COLO829 (cell line): ENCODE data around the gene FOXF2.

Source experiments
- DNase-seq: peaks from one replicate; pipeline ENCODE4 v3.0.0; 2012; ENCODE audit warnings: low spot score

FOXF2 gene

DNA sequence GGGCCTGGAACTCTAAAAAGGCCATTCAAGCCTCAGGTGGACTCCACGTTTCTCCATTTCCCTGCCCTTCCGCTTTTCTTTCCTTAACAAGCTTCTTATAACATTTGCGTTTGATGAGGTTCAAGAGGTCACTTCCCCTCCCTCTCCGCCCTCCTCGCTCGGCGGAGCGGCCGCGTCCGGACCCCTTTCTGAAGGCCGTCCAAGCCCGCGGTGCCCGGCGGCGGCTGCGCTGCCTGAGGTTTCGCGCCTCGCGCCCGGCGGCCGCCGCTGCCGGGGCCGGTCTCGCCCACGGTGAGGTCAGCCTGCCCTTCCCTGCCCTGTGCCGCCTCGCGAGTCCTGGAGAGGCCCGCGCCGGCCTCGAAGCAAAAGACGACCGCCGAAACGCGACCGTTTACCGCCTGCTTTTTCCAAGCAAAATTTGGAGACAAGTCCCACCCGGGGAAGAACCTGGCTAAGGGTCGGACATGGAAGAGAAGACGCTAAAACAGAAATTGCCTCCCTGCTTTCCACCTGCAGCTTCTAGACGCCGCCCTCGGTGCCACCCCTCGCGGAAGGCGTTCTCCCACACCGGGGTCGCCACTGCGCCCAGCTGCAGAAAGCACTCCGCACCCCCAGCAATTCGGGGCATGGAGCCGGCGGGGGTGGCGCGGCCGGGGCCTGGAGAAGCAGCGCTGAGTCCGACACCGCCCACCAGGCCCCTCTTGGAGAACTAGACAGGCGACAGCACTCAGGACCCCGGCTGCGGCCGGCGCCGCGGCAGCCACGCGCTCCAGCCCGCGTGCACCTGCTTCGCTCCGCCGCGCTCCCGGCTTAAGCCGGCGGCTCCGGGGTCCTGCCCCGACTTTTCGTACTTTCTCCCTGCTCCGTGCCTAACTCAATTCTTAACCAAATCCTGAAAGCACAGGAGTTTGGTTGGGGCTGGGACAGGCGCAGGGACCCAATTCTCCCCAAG is 11.0 kb upstream of the FOXF2 start:
- DNase-seq, result no peak

DNA sequence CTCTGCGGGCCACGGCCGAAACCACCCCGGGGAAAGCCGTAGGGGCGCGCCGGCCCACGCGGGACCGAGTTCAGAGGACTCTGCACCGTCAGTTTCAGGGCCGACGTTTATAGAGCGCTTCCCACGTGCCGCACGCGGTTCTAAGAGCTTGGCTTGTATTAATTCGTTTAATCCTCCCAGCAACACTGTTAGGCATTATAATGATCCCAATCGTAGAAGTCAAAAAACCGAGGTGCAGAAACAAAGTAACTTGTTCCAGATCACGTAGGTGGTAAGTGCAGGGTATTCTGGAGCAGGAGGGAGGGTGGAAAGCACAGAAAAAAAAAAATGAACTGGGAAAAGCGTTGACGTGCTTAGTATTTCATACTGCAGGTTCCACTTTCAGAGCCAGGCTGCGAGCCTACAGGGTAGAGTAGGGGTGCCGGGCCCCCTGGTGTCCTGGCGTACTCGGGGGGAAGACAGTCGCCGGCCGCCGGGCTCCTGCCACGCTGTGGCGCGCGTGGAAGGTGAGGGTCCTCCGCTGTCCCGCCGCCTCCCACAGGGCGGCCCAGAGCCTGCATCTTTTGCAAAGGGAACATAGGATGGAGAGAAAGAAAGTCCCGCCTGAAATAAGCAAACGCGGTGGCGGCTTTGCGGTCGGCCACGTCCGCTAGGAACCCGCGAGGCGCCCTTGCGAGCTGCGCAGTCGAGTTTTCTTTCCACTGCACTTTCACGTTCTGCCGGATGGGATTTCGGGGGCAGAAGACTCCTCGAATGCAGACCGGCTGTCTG is 10.2 kb upstream of the FOXF2 start:
- no peak for DNase-seq

DNA sequence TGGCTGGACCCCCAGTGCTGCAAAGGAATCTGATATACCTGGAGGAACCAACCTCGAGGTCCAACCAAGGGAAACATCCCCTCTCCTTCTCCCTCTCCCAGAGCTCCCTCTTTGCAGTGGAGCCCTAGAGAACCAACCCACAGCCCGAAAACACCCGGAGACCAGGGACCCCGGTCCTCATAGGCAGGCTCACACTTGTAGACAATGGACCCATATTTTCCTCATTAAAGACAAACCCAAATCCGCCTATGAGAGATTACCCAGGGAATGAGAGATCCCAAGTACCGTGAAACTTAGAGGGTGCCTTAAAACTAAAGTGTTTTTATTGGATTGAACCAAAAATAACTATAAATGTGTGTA is 9.6 kb upstream of the FOXF2 start:
- DNase-seq, result no peak

DNA sequence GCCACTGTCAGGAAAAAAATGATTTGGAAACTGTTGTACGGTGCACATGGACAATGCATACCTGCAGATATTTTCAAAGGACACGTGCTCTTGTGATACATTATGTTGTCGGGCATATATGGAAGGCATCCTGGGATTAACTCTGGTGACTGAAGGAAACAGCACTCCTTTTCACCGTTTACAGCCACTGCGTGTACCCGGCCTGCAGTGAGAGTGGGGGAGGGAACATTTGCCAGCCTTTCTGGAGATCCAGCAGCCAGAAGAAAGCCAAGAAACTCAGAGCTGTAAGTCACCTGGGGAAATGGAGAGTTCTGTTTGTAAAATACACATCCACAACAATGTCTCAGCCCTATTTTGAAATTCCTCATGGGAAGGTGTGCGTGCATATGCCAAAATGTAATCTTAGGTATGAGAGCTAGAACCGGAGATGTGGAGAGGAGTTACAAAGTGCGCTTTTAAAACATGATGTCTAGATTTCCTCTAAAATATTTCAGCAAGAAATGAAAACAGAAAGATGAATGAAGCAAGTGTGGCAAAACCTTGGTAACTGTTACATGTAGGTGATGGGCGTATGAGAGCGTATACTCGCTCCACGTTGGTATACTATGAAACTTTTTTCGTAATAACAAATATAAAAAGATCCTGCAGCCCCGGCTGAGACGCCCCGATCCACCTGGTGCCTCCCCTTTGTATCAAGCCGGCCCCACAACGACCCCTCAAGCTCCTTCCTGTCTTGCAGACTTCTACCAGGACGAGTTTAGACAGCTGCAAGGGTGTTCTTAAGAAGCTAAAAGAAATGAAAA is 8.6 kb upstream of the FOXF2 start:
- no peak for DNase-seq

DNA sequence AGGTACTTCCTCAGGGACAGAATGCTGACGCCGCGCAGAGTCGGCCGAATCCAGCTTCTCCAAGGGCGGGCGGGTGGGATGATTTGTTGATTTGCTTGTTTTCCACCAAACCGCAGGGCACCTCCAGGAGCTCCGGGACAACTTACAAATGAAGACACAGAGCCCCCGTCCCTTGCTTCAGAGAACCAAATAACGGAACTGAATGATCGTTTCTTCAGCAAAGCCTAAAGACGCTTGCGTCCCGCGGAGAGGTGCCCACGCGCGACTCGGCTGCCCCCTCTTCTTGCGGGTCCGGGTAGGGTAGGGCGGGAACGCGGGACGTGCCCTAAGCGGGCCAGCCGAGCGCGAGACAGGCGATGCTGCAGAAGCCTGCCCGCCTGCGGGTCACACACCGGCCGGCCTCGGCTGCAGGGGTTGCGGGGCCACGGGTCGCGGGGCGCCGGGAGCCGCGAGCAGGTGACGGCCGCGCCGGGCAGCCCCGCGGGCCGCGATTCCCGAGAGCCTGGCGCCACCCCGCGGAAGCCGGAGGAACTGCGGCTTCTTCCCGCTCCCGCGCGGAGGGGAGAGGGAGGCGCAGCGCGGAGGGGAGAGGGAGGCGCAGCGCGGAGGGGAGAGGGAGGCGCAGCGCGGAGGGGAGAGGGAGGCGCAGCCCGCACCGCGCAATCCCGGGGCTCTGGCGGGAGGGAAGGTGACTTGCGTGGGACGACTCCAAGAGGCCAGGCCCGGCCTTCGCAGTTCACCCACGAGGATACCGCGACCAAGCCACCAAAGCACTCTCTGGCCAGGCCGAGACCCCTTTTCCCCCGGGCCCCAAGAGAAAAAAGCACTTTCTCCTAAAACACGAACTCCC is 7.7 kb upstream of the FOXF2 start:
- DNase-seq, result peak; percentile 42

DNA sequence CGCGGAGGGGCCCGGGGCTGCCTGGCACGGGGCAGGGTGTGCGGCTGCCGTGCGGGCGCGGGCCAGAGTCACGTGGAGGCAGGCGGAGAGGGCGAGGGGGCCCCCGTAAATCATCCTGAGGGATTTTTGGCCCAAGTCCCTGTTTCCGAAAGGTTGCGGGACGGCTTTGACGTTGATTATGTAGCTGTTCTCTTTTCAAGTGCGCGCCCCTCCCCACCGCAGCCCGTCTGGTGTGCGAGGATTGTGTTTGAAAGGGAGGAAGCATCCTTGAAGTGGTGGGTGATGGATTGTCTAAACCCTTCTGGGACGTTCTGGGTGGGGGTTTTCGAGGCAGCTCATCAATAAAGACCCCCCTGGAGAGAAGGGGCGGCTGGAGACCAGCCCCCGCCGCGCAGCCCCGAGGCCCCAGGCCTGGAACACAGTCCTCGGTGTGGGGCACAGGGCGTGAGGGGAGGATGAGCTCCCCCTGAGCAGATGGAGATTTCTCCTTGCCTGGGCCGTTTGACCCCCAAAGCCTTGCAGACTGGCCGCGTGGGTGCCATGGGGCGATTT is 7.0 kb upstream of the FOXF2 start:
- DNase-seq, result no peak

DNA sequence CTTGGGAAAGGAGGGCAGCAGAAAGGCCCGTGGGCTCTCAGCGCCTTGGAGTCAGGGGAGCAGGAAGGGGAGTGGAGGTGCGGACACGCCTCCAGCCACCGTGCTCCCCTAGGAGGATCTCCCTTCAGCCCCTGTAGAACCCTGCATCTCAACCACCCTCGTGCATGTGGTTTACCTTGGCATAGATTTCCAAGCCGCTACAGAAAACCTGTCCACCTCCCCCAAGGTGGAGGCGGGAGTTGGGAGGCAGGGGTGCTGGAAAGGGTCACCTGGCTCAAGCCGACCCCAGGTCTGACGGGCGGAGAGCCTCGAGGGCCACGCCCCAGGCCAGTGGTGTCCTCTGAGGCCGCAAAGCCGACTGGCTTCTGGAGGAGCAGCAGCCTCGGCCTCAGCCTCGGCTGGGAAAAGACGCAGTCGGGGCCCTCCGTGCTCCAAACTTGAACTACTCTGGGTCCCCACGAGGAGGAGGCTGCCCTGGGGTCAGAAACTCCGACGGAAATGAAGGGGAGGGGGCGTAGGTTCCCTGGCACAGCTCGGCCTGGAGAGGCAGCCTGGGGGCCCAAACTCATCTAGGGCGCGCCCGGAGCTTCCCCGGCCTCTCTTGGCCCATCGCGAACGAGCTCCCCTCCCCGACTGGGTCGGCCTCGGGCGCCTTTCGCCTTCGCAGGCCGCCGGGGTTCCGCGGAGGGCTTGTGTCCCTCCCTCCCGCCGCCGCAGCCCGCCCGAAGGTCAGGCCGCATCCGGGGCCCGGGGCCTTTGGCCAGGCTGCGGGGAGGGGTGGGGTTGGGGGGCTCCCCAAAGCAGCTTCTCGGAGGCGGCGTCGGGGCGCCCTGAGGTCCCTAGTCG is 6.3 kb upstream of the FOXF2 start:
- DNase-seq, result no peak

DNA sequence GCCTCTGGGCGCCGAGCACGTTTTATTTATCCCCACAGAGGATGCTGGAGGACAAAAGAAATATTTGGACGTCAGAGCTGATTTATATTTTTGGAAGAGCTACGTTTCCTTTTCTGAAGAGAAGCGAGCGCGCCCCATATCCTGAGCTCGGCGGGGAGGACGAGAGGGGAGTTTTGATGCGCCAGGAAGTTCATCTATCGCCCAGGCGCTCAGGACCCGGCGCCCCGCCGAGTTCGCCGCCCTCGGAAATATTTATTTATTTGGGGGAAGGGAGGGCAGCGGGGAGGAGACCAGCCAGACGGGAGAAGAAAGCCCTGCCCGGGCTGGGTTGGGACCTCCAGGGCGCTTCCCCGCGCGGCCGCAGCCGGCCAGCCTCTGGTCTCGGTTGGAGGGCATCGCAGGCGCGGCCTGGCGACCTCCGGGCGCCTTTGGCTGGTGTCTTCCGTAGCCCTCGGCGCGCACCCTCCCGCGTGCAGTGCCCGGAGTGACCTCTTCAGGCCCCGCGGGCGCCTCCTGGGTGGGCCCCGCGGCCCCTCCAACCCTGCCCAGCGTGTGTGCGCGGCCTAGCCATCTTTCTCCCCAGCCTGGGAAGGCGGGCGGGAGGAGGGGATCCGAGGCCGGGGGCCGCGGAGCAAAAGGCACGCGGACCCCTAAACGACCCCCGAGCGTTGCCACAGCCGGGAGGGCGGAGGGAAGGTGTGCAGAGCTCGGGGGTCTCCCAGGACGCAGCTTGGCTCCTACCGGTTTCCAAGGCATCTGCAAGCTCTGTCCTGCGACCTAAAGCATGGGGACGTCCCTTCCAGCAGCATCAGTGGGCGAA is 5.4 kb upstream of the FOXF2 start:
- no peak for DNase-seq

DNA sequence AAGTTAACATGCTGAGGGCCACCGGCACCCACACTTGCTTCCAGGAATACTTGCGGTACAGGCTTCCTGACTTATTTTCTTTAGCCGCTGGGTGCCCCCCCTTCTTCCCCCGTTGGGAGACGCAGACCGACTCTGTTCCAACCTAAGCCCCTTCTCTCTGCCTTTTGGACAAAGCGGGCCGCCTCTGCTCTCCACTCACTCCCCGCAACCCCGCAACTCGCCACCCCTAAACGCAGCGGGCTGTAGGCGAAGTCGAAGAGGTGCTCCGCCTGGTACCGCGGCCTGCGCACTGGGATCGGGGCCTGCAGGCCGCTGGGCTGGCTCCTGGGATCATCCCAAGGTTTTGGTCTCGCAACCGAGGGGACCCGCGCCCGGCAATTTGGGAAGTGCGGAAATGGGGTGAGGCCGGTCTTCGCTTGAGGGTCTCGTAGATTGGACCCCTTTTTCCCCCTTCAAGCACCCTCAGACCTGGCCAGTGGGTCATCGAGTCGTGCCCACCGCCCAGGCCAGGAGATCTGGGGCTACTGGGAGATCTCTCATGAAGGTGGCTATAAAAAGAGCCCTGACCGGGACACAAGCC is 4.7 kb upstream of the FOXF2 start:
- no peak for DNase-seq

DNA sequence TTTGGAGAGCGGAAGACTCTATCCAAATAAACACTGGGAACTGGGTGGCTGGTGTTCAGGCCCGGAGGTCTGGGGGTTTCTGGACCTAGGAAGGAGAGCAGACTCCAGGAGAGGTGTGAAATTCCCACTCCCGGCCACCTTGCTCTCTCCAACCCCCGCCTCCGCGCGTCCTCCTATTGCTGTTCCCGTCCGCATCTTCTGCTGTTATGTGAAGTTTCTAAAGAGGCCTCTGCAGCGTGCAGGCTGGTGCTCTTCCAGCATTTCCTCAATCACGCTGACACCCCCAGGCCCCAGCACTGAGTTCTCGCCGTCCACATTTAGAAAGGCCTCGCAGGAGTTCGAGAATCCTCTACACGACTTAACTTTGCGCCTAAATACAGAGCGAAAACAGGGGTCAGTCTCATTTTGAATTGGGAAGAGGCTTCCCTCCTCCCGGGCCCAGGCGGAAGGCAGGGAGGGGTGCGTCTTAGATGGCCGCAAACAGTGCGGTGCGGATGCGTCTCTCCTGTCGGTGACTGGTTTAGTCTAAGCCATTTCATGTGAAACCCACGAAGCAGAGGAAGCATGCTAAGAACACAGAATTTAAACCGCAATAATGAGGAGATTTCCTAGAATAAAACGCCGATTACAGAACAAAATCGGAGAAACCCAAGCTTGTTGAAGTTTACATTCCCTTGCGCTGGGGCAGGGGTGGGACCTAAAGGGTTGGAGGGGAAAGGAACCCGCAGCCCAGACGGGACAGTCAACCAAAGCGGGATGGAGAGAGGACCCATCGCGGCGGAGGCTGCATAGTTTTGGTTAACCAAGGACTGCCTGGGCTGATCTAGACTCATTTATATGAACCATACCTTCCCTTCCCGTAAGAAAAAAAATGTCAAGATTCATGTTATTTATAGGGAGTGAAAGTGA is 4.0 kb upstream of the FOXF2 start:
- DNase-seq, result no peak

DNA sequence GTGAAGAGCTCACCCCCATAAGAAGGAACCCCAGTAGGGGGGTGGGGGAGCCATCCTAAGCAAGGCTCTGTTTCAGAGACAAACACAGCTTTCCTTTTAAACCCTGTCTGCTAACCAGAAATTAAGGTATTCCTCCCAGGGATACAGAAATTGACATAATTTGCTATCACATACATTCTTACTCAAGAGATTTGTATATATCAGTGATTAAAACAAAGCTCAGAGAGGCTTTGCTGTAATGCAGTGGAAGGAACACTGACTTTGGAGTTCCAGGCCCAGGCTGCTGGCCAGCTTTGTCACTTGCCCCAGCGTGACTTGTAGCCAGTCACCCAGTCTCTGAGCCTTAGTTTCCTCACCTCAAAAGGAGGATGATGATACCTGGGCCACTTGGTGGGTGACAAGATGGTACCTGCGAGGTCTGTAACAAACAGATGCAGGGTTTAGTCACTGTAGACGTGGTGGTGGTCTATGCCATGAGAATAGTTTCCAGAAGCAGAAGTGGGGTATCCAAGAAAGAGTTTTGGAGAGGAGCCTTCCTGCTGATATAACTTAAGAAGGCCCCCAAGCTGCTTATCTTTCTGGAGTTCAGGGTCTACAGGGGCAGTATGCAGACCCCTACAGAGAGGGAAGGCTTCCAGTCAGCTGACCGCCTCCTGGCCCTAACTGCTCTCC is 3.2 kb upstream of the FOXF2 start:
- no peak for DNase-seq

DNA sequence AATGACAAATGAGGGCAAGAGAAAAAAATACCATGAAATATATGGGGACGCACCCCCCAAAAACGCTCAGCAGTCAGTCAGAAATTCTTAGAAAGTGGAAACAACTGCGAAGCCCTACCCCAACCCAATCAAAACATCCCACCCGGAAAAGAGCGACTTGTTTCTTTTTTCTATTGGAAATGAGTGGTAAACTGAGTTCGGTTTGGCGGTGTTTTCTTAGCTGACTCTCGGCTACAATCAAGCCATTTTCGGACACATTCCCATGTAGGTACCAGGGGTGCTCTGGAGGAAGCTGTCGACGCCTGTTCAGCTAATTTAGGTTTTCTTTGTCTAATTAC is 1.9 kb upstream of the FOXF2 start:
- no peak for DNase-seq

DNA sequence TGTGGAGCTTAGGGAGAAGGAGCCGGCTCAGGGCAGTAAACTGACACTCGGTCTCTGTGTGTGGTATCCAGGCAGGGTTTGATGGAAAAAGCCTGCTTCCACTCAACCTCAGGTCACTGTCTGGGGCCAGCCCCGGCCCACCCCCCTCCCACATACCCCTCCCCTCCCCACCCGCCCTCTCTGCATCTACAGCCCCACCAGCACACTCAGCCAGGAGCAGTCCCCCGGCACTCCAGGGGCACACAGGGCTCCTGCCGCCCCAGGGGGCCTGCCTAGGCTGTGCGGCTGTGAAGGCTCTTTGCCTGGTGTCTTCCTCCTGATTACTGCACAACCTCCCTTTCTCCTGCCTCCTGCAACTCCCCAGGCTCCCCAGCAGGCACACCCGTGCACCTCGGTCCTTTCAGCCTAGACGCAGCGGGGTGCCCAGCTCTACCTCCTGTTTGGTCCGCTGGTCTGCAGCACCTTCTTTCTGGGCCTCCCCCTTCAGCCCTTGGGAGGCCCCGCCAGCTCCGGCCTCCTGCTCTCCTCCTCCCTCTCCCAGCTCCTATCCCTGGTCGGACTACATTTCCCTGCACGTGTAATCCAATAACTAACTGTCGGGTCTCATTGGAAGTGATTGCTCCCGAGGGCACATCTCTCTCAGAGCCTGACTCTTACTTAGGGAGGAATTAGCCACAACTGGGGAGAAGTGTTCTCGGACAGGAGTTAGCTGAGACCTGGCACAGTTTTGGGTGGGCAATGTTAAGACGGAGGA is 1.3 kb upstream of the FOXF2 start:
- no peak for DNase-seq

DNA sequence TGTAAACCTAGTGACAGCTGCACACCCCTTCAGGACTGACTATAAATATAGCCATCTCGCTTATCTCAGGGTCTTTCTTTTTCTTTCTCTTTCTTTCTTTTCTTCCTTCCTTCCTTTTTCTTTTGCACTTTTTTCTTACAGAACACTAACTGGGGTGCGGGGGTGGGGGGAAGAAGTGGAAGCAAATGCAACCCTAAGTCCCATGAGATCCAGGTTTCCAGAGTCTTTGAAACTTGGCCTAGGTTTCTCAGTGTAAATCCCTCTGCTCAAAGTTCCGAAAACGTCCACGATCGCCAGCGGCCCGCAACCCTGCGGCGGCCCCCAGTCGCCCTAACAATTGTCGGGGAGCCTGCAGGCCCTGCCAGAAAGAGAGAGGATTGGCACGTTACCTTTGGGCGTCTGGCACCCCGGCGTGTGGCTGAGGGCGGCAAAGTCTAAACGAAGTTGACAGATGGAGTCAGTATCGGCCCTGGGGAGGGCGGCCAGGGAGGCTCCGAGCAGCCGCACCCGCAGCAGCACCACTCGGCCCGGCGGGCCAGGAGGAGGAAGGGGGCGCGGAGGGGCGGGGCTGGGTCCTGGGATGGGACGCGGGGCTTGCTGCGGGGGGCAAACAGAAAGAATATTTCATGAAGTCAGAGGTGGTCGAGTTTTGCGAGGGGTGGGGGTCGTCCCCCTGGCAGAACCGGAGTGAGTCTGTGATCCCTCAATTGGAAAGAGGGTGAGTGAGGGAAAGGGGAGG is 577 bp upstream of the FOXF2 start:
- no peak for DNase-seq

DNA sequence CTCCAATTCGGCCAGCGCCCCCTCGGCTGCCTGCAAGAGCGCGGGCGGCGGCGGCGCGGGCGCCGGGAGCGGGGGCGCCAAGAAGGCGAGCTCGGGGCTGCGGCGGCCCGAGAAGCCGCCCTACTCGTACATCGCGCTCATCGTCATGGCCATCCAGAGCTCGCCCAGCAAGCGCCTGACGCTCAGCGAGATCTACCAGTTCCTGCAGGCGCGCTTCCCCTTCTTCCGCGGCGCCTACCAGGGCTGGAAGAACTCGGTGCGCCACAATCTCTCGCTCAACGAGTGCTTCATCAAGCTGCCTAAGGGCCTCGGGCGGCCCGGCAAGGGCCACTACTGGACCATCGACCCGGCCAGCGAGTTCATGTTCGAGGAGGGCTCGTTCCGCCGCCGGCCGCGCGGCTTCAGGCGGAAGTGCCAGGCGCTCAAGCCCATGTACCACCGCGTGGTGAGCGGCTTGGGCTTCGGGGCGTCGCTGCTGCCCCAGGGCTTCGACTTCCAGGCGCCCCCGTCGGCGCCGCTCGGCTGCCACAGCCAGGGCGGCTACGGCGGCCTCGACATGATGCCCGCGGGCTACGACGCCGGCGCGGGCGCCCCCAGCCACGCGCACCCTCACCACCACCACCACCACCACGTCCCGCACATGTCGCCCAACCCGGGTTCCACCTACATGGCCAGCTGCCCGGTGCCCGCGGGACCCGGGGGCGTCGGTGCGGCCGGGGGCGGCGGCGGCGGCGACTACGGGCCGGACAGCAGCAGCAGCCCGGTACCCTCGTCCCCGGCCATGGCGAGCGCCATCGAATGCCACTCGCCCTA is 963 bp downstream of the FOXF2 start:
- no peak for DNase-seq
